ENCODE measurements around the gene PDE12.

GRCh38 chr3:57538465-57538864, 17.6 kb upstream of the PDE12 start:
- TF ChIP-seq CTCF (IDR thresholded peaks at IDR 0.05) (no peak), POLR2A (IDR thresholded peaks at IDR 0.05) (no peak), POLR2AphosphoS5 (IDR thresholded peaks at IDR 0.05) (no peak)
